HepG2 (cell line): ENCODE data around the gene KCTD21. TPM values are rescaled to one million over a fixed set of nuclear protein-coding genes. Genes with fewer than 3 reads are reported as not detected.
"Not testable (repeated sequence)": the region's sequence is repeated elsewhere in the genome, so short reads cannot be mapped to it uniquely, and the experiment has no call there.

Experiments
- ATAC-seq: fragments of 200-7000 bp; cut with Tn5 transposase; 3 replicates; pipeline ENCODE4 v1.9.1; 2020; ENCODE audit warnings: mild to moderate bottlenecking, moderate library complexity
- BruUV-seq: library from RNA; stranded (reverse); fragments of 400-500 nt; replicated peaks from 2 replicates; lab custom pipeline; 2021; lab: Mats Ljungman, UMichigan
- CTCF ChIA-PET: fragments of 300-600 bp; formaldehyde crosslinking; extraction: SDS; loops from one replicate; lab custom pipeline; 2021; ENCODE audit warnings: low total read pairs, inconsistent platforms, low intra/inter-chr PET ratio; lab: Yijun Ruan, JAX
- POLR2A ChIA-PET: fragments of 350-600 bp; sonication (Branson Sonifier 250); formaldehyde crosslinking; loops from one replicate; lab custom pipeline; 2020; ENCODE audit warnings: antibody characterized with exemption, inconsistent platforms; lab: Yijun Ruan, JAX
- DNase-seq: peaks from one replicate; pipeline ENCODE4 v3.0.0-alpha.2; 2015; ENCODE audit warnings: low spot score
- FAIRE-seq: peaks from 3 replicates; lab custom pipeline; 2011; peaks lifted over from hg19 to GRCh38; lab: Jason Lieb, UNC
- H2AFZ ChIP-seq: one replicate; pipeline ENCODE4 v1.6.1; 2011; ENCODE audit warnings: low read length, inconsistent platforms
- H3K27ac ChIP-seq: fragments of 300-600 bp; 3 replicates; pipeline ENCODE4 v1.8.0; 2011; ENCODE audit warnings: mixed run types, mild to moderate bottlenecking, mixed read lengths, low read length, inconsistent platforms; ENCODE audit not compliant: insufficient read depth; ENCODE audit errors: extremely low read length
- H3K27me3 ChIP-seq, 2 experiments: fragments of 200-600 bp in 1 of 2; 2 replicates in 1 of 2; 3 replicates in 1 of 2; pipeline versions ENCODE4 v1.6.0 to v1.8.0; 2011; ENCODE audit warnings: low read length in 2 of 2, mild to moderate bottlenecking in 2 of 2, moderate library complexity in 2 of 2, inconsistent platforms in 1 of 2; ENCODE audit not compliant: insufficient read depth in 2 of 2, control insufficient read depth in 1 of 2
- H3K36me3 ChIP-seq, 2 experiments: fragments of 200-600 bp in 1 of 2; replicated peaks in 1 of 2; 2 replicates in 1 of 2; 3 replicates in 1 of 2; pipeline versions ENCODE4 v1.5.1 to v1.8.0; 2011; ENCODE audit warnings: low read length in 2 of 2, inconsistent platforms in 1 of 2; ENCODE audit not compliant: insufficient read depth in 2 of 2, control insufficient read depth in 1 of 2
- H3K4me1 ChIP-seq: 2 replicates; pipeline ENCODE4 v1.5.1; 2012; ENCODE audit warnings: low read length, inconsistent platforms; ENCODE audit not compliant: insufficient read depth
- H3K4me2 ChIP-seq: 2 replicates; pipeline ENCODE4 v1.6.0; 2011; ENCODE audit warnings: low read depth, low read length, inconsistent platforms
- H3K4me3 ChIP-seq, 3 experiments: fragments of 200-600 bp in 1 of 3; sonication (generic), shearing (Covaris generic) in 1 of 3; replicated peaks in 1 of 3; 2 replicates each; pipeline ENCODE4 v1.5.1; 2011 to 2016; ENCODE audit warnings: low read length in 3 of 3, inconsistent platforms in 2 of 3, low read depth in 2 of 3, mild to moderate bottlenecking in 2 of 3, control low read depth in 1 of 3, mixed read lengths in 1 of 3; ENCODE audit not compliant: insufficient read depth in 1 of 3
- H3K79me2 ChIP-seq: one replicate; pipeline ENCODE4 v1.6.1; 2011; ENCODE audit warnings: low read length, inconsistent platforms; ENCODE audit not compliant: insufficient read depth
- H3K9ac ChIP-seq: 2 replicates; pipeline ENCODE4 v1.6.0; 2011; ENCODE audit warnings: mild to moderate bottlenecking, low read depth, low read length, inconsistent platforms; ENCODE audit not compliant: insufficient read depth
- H3K9me3 ChIP-seq: 2 replicates; pipeline ENCODE4 v1.5.1; 2012; ENCODE audit warnings: mild to moderate bottlenecking, low read length
- H4K20me1 ChIP-seq: 2 replicates; pipeline ENCODE4 v1.6.0; 2011; ENCODE audit warnings: inconsistent platforms, mild to moderate bottlenecking, low read length, moderate library complexity; ENCODE audit not compliant: insufficient read depth
- HBP1 ChIP-seq: IDR thresholded peaks from 2 replicates; pipeline ENCODE4 v1.6.1; 2016; ENCODE audit warnings: low read depth, control low read depth
- KAT7 ChIP-seq: IDR thresholded peaks from 2 replicates; pipeline ENCODE4 v1.6.1; 2018; ENCODE audit warnings: borderline replicate concordance, missing compliant biosample characterization
- PRDM4 ChIP-seq: sonication (generic); formaldehyde crosslinking; IDR thresholded peaks from 2 replicates; pipeline ENCODE4 v1.9.0; 2021; ENCODE audit warnings: missing genetic modification reagents, borderline replicate concordance
- WGBS: methylation state at CpG from one replicate; pipeline ENCODE4 v1.1.6; 2017; ENCODE audit warnings: low lambda C conversion rate; 5-methylcytosine and 5-hydroxymethylcytosine counted together
- in situ Hi-C: cut with HindIII; loops from 2 replicates; pipeline ENCODE4 v1.10.0; 2017; ENCODE audit warnings: low pct_unique_long_range_greater_than_20kb; ENCODE audit not compliant: extremely low pct_ligation_motif_present
- intact Hi-C: fragments of 100-400 bp; cut with micrococcal nuclease; formaldehyde crosslinking; loops from one replicate; pipeline ENCODE4 v1.10.0; 2022; ENCODE audit not compliant: unreplicated experiment
- polyA plus RNA-seq, 8 experiments: library from polyadenylated mRNA; depleted of rRNA in 3 of 8; stranded (reverse) in 7 of 8; unstranded in 1 of 8; fragments of >200 nt; fragmentation: Illumina TruSeq in 4 of 8; extraction: Trizol in 4 of 8; gene quantifications; 2 replicates each; pipeline versions ENCODE4 v1.2.1 to v1.2.3, GENCODE V29; 2011 to 2016; ENCODE audit warnings: low read depth in 4 of 8, missing spikeins in 1 of 8, mixed read lengths in 1 of 8; ENCODE audit not compliant: insufficient read depth in 1 of 8
- total RNA-seq, 5 experiments: library from RNA; depleted of rRNA; stranded (reverse); fragments of >200 nt; fragmentation: Illumina TruSeq; extraction: Trizol; gene quantifications; 2 replicates each; pipeline ENCODE4 v1.2.3, GENCODE V29; 2016; ENCODE audit warnings: low read depth in 1 of 5

KCTD21 gene
- total and polyA plus RNA-seq, 2 of the 13 experiments (the other 11 are each of a cell fraction or from before 2014, with no cell fraction given): 3.1 to 13.5 TPM

DNA sequence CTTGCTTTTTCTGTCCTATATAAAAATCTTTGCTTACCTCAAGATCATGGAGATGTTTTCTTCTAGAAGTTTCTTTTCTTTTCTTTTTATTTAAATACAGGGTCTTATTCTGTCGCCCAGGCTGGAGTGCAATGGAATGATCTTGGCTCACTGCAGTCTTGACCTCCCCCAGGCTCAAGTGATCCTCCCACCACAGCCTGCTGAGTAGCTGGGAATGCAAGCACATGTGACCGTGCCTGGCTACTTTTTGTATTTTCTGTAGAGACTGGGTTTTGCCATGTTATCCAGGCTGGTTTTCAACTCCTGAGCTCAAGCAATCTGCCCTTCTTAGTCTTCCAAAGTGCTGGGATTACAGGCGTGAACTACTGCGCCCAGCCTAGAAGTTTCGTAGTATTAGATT lies 45.6 kb upstream of the KCTD21 start:
- no TSS peak for BruUV-seq
- no peak overlapping the region for H3K4me3 ChIP-seq
- DNase-seq: no peak
- POLR2A ChIA-PET: no interaction called here
- H3K36me3 ChIP-seq: no peaks in the 10 kb centered on the region; a peak in 1 of 5 replicates
- FAIRE-seq: no peak
- intact Hi-C loops: no loop called here
- no peak overlapping the region for H2AFZ ChIP-seq
- no peak overlapping the region for H3K4me2 ChIP-seq
- H3K4me1 ChIP-seq: peaks cover 15% of the 10 kb centered on the region
- no peak for ATAC-seq
- WGBS: 98% methylated on average over 5 of the region's 5 CpGs
- no peaks in the 10 kb centered on the region for H3K9me3 ChIP-seq
- H4K20me1 ChIP-seq: no peaks in the 10 kb centered on the region
- no peaks in the 10 kb centered on the region for H3K79me2 ChIP-seq
- H3K27me3 ChIP-seq: no peaks in the 10 kb centered on the region
- in situ Hi-C loops: no loop called here
- H3K9ac ChIP-seq: no peak overlapping the region
- TF ChIP-seq KAT7 (CRISPR knock-in tag) (no peak), HBP1 (no peak), PRDM4 (CRISPR knock-in tag) (no peak)
- H3K27ac ChIP-seq: no peak overlapping the region
- CTCF ChIA-PET: no interaction called here

DNA sequence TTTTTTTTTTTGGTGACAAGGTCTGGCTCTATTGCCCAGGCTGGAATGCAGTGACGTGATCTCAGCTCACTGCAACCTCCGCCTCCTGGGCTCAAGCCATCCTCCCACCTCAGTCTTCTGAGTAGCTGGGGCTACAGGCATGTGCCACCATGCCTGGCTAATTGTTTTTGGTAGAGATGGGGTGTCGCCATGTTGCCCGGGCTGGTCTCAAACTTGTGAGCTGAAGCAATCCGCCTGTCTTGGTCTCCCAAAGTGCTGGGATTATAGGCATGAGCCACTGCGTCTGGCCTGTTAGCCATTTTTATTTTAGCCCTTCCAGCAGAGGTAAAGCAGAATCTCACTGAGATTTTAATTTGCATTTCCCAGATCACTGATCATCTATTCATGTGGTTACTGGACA lies 44.6 kb upstream of the KCTD21 start:
- CTCF ChIA-PET, in situ Hi-C loops, H4K20me1 ChIP-seq, POLR2A ChIA-PET, H3K36me3 ChIP-seq, ATAC-seq, DNase-seq, intact Hi-C loops, H3K4me2 ChIP-seq, H3K27ac ChIP-seq, FAIRE-seq, H3K27me3 ChIP-seq, H3K4me3 ChIP-seq, H3K9me3 ChIP-seq, H3K9ac ChIP-seq, BruUV-seq, H2AFZ ChIP-seq, H3K79me2 ChIP-seq: not testable (repeated sequence)
- 98% methylated on average over 4 of the region's 6 CpGs for WGBS
- H3K4me1 ChIP-seq: peaks cover 18% of the 10 kb centered on the region
